Heart left ventricle (tissue), 16 donors: Measurements from ENCODE around the gene GJB2. TPM values are rescaled to one million over a fixed set of nuclear protein-coding genes. Genes with fewer than 3 reads are reported as not detected.

Experiments
- ATAC-seq, 4 donors: fragments of 200-7000 bp; cut with Tn5 transposase; one replicate each; pipeline ENCODE4 v1.9.1; 2020 to 2022; ENCODE audit warnings: moderate library complexity in 4 of 4, mild to moderate bottlenecking in 3 of 4, moderate number of reproducible peaks in 1 of 4
- DNase-seq, 5 donors: peaks; one replicate each; pipeline ENCODE4 v3.0.0-alpha.2; 2020
- H3K27ac ChIP-seq, 12 donors: fragments of 200-600 bp; sonication (generic) in 4 of 12; one replicate each; pipeline versions ENCODE4 v1.5.0 to v1.8.0; 2016 to 2022; ENCODE audit warnings: mild to moderate bottlenecking in 2 of 12
- H3K27me3 ChIP-seq, 9 donors: fragments of 200-600 bp; sonication (generic) in 2 of 9; one replicate each; pipeline versions ENCODE4 v1.5.1 to v1.8.0; 2016 to 2022; ENCODE audit warnings: mild to moderate bottlenecking in 3 of 9
- H3K36me3 ChIP-seq, 9 donors: fragments of 200-600 bp; sonication (generic) in 2 of 9; one replicate each; pipeline versions ENCODE4 v1.5.0 to v1.8.0; 2018 to 2022; ENCODE audit warnings: mild to moderate bottlenecking in 2 of 9
- H3K4me1 ChIP-seq, 12 donors: fragments of 200-600 bp; sonication (generic) in 4 of 12; one replicate each; pipeline versions ENCODE4 v1.5.0 to v1.8.0; 2016 to 2022; ENCODE audit warnings: mild to moderate bottlenecking in 3 of 12
- H3K4me3 ChIP-seq, 12 donors: fragments of 200-600 bp; sonication (generic) in 4 of 12; one replicate each; pipeline versions ENCODE4 v1.5.0 to v1.8.0; 2017 to 2022; ENCODE audit warnings: mild to moderate bottlenecking in 9 of 12, moderate library complexity in 4 of 12
- H3K9me3 ChIP-seq, 12 donors: fragments of 200-600 bp; sonication (generic) in 4 of 12; one replicate each; pipeline versions ENCODE4 v1.5.0 to v1.8.0; 2016 to 2022; ENCODE audit warnings: mild to moderate bottlenecking in 1 of 12
- POLR2A ChIP-seq, 2 donors: fragments of 450-650 bp; IDR thresholded peaks; one replicate each; pipeline ENCODE4 v1.6.1; 2017; ENCODE audit warnings: antibody characterized with exemption in 2 of 2, mild to moderate bottlenecking in 2 of 2, moderate library complexity in 2 of 2
- WGBS, 4 donors: extraction: QIAGEN DNeasy Blood & Tissue Kit in 2 of 4; methylation state at CpG; one replicate each; pipeline versions ENCODE4 v1.1.5 to v1.1.7; 2013 to 2018; 5-methylcytosine and 5-hydroxymethylcytosine counted together
- intact Hi-C, 10 donors: fragments of 100-400 bp; cut with DNase I; formaldehyde crosslinking; loops; one replicate each; pipeline versions ENCODE4 v1.11.1 to v1.14.2; 2022
- polyA plus RNA-seq, 2 donors: library from polyadenylated mRNA; stranded (reverse); fragments of 200-250 nt; gene quantifications; one replicate each; pipeline ENCODE4 v1.2.3, GENCODE V29; 2013
- total RNA-seq, 9 donors: library from RNA; depleted of rRNA in 2 of 9; stranded (reverse); fragments of >200 nt in 2 of 9; fragmentation: NEBNext Ultra II Directional in 3 of 9; extraction: Animal tissue kit (Norgen Biotek cat#: 25700) in 3 of 9; gene quantifications; one replicate each; pipeline versions ENCODE4 v1.1.0 to v1.2.4, GENCODE V29; 2016 to 2023
- TF ChIP-seq, protein P1 (sequence below), 12 donors: fragments of 200-600 bp; sonication (generic) in 4 of 12; IDR thresholded peaks; one replicate each; pipeline versions ENCODE4 v1.5.0 to v1.8.0; 2018 to 2022; ENCODE audit warnings: antibody characterized with exemption in 12 of 12, mild to moderate bottlenecking in 5 of 12
- donor health status: ischemic (EF 13 %, LVEDD 7.1; RV severe dilation, severe dysfunction).
- donor health status: healthy with polysubstance abuse.
- donor health status: DM: no; HTN: yes; CAD: no.
- donor health status: DM: no; HTN: no; CAD: no.
- donor health status: ischemic (EF 25% LVEDD 6.9; RV normal size, moderate dysfunction).
- donor health status: ischemic (EF 25% LVEDD 5.7; RV mildly dilated, moderate dysfunction).
- donor health status: healthy.
- donor health status: DM: yes; HTN: yes; CAD: no.
- donor health status: ischemic (EF 35%, LVEDD 5.7; RV mildly dilated, moderate dysfunction).
- donor health status: nonischemic (EF 11% LVEDD 7.7; RV severe dilation, severe dysfunction).
- donor health status: DM: yes; HTN: yes; CAD: no.
- donor health status: PGD.
- donor health status: ischemic (EF 29% LVEDD 5.4; RV normal size, mild dysfunction).
- donor health status: nonischemic (EF 23%, LVEDD 6.1; RV moderate dilation, normal function).

Gene GJB2
- total and polyA plus RNA-seq, 11 donors = 0.10 to 2.0 (median 0.26) TPM; not detected in 1

DNA sequence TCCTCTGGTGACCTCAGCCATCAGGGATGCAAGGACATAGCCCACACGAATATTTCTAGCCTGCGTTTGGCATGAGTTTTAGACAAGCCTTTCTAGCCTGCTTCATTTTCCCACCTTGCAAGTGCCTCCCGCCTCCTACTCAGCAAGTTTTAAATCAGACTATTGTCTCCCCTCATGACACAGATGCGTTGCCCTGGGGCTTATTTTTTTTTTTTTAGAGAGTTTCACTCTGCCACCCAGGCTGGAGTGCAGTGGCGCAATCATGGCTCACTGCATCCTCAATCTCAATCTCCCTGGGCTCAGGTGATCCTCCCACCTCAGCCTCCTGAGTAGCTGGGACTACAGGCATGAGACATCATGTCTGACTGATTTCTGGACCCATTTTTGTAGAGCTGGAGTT lies 14.6 kb downstream of the GJB2 start:
- no peak for ATAC-seq
- 71 to 78% (median 71%) methylated on average over 5 of the region's 5 CpGs for WGBS, 4 donors
- intact Hi-C loops = no loop called here
- Histone ChIP-seq H3K4me1 (peaks cover 0 to 14% (median 0%) of the 10 kb centered on the region in 12 donors), H3K9me3 (no peaks in the 10 kb centered on the region), H3K27ac (no peak overlapping the region), H3K36me3 (no peaks in the 10 kb centered on the region), H3K27me3 (peaks cover 0 to 35% (median 3%) of the 10 kb centered on the region in 9 donors), H3K4me3 (no peak overlapping the region)
- DNase-seq = no peak
- no peak for TF ChIP-seq POLR2A (IDR thresholded peaks at IDR 0.05)
- TF ChIP-seq, protein P1, sequence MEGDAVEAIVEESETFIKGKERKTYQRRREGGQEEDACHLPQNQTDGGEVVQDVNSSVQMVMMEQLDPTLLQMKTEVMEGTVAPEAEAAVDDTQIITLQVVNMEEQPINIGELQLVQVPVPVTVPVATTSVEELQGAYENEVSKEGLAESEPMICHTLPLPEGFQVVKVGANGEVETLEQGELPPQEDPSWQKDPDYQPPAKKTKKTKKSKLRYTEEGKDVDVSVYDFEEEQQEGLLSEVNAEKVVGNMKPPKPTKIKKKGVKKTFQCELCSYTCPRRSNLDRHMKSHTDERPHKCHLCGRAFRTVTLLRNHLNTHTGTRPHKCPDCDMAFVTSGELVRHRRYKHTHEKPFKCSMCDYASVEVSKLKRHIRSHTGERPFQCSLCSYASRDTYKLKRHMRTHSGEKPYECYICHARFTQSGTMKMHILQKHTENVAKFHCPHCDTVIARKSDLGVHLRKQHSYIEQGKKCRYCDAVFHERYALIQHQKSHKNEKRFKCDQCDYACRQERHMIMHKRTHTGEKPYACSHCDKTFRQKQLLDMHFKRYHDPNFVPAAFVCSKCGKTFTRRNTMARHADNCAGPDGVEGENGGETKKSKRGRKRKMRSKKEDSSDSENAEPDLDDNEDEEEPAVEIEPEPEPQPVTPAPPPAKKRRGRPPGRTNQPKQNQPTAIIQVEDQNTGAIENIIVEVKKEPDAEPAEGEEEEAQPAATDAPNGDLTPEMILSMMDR (IDR thresholded peaks at IDR 0.05) = no peak

DNA sequence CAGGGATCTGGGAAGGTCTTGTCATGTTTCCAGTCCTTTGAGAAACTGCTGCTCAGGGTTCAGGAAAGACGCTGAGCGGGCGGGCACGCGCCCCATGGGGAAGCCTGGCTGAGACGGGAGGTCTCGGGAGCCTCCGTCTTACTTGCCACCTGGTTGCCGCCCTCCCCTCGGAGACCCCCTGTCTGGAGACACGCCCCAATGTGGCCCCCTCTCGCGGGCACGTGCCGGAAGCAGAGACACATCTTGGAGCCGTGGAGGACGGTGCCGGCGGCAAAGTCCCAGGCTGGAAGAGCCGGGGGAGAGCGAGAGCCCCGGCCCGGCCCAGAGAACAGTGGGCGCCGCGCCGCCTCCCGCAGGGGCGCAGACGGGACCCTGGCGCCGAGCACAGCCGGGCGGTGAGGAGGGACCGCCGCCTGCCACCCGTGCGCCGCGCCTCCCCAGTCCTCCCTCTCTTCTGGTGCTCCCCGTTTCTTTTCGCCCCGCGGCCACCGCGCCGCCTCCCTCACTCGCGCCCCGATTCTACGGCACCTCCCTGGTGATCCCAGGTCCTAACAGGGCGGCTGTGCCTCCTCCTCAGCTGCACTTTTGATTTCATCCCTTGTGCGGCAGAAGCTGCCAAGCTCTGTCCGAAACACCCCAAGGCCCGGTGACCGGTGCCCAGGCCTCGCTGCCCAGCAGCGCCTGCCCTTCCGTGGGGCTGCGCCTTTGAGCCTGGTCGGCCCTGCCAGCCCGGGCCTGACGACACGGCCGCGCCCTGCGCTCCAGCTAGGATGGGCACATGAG lies 15.5 kb downstream of the GJB2 start:
- WGBS, 4 donors = 47 to 76% (median 58%) methylated on average over 15 to 67 of the region's 67 CpGs
- H3K27ac ChIP-seq = no peak overlapping the region
- no peak for TF ChIP-seq POLR2A (IDR thresholded peaks at IDR 0.05)
- TF ChIP-seq, protein P1 (IDR thresholded peaks at IDR 0.05) = no peak
- DNase-seq (no peak), ATAC-seq (peak in 1 of 4 donors; percentile 12)
- intact Hi-C loops = no loop called here
- H3K4me3 ChIP-seq = peak overlapping the region in 8 of 12 donors; percentile 3 to 40 (median 32)
- no peaks in the 10 kb centered on the region for H3K36me3 ChIP-seq
- peaks cover 0 to 14% (median 0%) of the 10 kb centered on the region in 12 donors for H3K4me1 ChIP-seq
- H3K27me3 ChIP-seq = peaks cover 0 to 35% (median 3%) of the 10 kb centered on the region in 9 donors
- no peaks in the 10 kb centered on the region for H3K9me3 ChIP-seq

DNA sequence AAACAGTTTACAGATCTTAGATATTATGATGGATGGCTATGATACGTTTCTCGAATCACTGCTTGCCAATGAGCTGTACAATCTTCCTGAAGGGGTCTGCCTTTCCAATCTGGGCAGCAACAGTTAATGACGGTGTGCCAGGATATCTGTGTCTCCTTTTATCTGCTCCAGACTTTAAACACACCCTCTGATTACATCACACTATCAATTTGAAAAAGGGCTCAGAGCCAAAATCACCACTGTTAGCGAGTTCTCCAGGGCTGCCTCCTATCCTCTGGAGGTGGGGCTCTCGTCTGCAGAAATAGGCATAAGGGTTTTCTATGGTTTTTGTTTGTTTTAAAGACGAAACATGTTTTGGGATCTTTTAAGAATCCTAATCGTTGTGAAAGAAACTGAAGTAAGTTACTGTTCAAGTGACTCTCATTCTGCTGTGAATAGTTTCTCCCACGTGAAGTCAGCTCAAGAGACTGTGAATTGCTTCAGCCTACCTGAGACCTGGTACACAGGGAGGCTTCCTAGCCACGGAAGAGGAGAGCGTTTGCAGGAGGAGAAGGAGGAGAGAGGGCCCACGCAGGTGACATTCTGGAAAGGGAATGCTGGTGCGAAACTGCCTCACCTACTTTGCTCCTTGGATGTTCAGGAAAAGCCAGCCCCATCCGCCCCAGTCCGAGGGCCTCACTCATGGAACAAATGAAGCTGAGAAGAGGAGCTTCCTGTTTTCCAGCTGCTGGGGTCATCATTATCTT lies 16.7 kb downstream of the GJB2 start:
- H3K36me3 ChIP-seq = no peaks in the 10 kb centered on the region
- H3K9me3 ChIP-seq = no peaks in the 10 kb centered on the region
- intact Hi-C loops = no loop called here
- ATAC-seq (no peak), DNase-seq (no peak)
- peaks cover 0 to 33% (median 3%) of the 10 kb centered on the region in 9 donors for H3K27me3 ChIP-seq
- H3K4me1 ChIP-seq = peaks cover 0 to 14% (median 0%) of the 10 kb centered on the region in 12 donors
- H3K27ac ChIP-seq = no peak overlapping the region
- WGBS, 4 donors = 72 to 76% (median 74%) methylated on average over 14 of the region's 14 CpGs
- no peak overlapping the region for H3K4me3 ChIP-seq
- TF ChIP-seq, protein P1 (IDR thresholded peaks at IDR 0.05) = no peak
- no peak for TF ChIP-seq POLR2A (IDR thresholded peaks at IDR 0.05)

DNA sequence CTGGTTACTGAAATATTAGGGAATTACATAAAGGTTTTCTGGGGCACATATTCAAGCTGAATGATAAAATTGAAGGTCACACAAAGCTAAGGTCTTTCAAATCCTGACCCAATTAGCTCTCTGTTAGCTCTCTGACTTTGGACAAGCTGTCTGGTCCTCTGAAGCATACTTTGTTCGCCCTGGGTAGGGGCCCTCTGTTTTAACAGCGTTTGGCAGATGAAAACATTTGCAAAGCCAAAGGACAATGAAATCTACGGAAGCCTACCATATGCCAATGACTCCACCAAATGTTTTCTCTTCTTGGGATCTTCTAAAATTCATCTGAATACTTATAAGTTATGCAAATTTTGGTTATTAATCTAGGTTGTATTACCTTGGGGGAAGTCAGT lies 17.3 kb downstream of the GJB2 start:
- WGBS, 4 donors = 70 to 90% (median 79%) methylated on average over 3 of the region's 3 CpGs
- Histone ChIP-seq H3K4me1 (peaks cover 0 to 14% (median 0%) of the 10 kb centered on the region in 12 donors), H3K4me3 (no peak overlapping the region), H3K36me3 (no peaks in the 10 kb centered on the region), H3K27ac (peak overlapping the region in 1 of 12 donors; percentile 78), H3K27me3 (peaks cover 0 to 33% (median 3%) of the 10 kb centered on the region in 9 donors), H3K9me3 (no peaks in the 10 kb centered on the region)
- DNase-seq = no peak
- ATAC-seq = no peak
- intact Hi-C loops = no loop called here
- TF ChIP-seq POLR2A (IDR thresholded peaks at IDR 0.05) = no peak
- TF ChIP-seq, protein P1 (IDR thresholded peaks at IDR 0.05) = no peak
